GM18526 (cell line): ENCODE data around the gene NAA30.

Source experiments
- POLR2A ChIP-seq: IDR thresholded peaks from 3 replicates; pipeline ENCODE4 v1.6.1; 2011; ENCODE audit not compliant: insufficient read length; ENCODE audit errors: extremely low read depth

Gene NAA30

GRCh38 chr14:57389646-57390036 is 745 bp upstream of the NAA30 start:
- no peak for TF ChIP-seq POLR2A

DNA sequence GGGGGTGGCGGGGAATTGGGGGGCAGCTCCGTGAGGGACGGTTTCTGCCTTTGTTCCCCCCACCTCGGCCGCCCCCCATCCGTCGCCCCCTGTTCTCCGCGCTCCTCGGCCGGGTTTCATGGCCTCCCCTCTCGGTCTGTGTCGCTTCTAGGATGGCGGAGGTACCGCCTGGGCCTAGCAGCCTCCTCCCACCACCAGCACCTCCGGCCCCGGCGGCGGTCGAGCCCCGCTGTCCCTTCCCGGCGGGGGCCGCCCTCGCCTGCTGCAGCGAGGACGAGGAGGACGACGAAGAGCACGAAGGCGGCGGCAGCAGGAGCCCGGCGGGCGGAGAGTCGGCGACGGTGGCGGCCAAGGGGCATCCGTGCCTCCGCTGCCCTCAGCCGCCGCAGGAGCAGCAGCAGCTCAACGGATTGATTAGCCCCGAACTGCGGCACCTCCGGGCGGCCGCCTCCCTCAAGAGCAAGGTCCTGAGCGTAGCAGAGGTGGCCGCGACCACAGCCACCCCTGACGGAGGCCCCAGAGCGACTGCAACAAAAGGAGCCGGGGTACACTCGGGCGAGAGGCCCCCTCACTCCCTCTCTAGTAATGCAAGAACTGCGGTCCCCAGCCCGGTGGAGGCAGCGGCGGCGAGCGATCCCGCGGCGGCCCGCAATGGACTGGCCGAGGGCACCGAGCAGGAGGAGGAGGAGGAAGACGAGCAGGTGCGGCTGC is 575 bp downstream of the NAA30 start:
- no peak for TF ChIP-seq POLR2A

GRCh38 chr14:57391517-57392195 is 1.3 kb downstream of the NAA30 start:
- no peak for TF ChIP-seq POLR2A

DNA sequence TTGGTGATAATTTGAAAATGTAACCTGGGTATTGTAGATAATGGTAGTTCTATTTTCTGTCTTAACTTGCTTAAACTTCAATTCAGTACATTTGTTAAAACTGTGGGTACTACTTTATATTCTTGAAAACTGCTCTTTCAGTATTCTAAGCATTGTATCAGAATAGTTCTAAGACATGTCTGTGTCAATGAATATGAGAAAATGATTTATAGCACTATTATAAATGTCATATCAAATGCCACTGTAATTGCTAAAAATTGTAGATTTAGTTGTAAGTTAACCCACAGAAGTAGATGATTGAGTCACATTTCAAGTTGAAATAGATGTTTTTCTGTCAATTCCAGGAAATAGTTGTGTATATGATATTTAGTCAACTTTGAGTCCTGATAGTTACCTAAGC is 2.4 kb downstream of the NAA30 start:
- no peak for TF ChIP-seq POLR2A

- TF ChIP-seq POLR2A, result no peak
Measured at GRCh38 chr14:57400556-57401494, 10.4 kb downstream of the NAA30 start.

DNA sequence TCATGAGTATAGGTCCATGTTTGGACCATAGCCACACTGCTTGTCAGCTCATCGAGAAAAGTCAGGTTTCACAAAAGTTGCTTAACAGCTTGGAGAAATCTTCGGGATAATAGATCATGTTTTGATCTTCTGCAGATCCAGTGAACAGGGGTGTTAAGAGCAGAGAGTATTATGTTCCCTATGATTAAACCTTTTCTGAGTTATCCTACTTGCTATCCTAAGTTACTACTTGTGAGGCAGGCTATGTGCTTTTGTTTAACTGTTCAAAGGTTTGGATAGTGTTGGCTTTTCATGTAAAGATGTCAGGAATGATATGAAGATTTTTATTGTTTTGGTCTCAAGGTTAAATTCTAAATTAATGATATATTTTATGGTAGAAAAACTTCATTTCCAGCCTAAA is 11.1 kb downstream of the NAA30 start:
- no peak for TF ChIP-seq POLR2A

GRCh38 chr14:57402173-57402852 is 11.9 kb downstream of the NAA30 start:
- TF ChIP-seq POLR2A, result no peak

GRCh38 chr14:57403521-57403864 is 13.1 kb downstream of the NAA30 start:
- TF ChIP-seq POLR2A, result no peak

DNA sequence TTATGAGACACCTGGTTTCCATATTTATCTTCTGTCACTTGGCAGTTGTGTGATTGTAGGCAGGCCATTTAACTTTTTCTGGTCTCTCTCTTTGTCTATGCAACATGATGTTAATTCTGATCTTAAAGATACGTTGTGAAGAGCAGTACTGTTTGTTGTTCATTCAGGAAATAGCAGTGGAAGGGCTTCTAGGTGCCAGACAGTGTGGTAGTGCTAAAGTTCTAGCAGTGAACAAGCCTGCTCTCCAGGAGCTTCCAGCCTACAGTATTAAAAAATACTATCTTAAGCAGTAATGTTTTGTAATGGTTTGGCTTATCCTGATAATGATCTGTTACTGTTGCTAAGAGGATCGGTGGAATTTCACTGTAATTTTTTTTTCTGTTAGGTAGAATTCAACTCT is 15.2 kb downstream of the NAA30 start:
- TF ChIP-seq POLR2A, result no peak

GRCh38 chr14:57408037-57408436 is 17.7 kb downstream of the NAA30 start:
- TF ChIP-seq POLR2A, result no peak

DNA sequence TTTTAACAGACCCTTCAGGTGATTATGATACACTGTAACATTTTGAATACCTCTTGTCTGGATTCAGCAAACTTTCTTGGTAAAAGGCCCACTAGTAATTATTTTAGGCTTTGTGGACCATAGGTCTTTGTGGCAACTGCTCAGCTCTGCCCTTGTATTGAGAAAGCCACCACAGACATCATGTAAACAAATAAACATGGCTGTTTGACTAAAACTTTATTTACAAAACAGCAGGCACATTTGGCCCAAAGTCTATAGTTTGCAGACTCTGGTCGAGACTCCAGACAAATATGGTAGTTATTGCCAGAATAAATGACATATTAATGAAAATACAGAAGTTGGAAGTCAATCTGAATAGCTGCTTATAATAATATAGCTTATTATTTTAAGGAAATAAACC is 18.2 kb downstream of the NAA30 start:
- no peak for TF ChIP-seq POLR2A

DNA sequence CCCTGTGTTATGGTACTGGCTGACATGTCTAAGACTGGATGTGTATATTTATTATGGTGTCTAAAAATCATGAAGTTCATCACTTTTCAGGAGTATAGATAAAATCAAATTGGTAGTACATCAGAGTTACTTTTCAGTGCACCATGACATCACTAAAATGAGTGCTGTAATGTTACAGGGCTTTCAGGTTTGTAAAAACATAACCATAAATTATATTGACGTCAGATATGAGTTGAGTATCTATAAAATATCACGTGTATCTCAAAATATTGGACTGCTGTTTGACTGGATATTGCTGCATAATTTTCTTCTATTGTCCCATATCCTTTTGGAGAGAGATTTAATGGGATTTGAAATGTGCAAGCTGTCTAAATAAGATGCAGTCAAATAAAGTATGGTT is 22.0 kb downstream of the NAA30 start:
- no peak for TF ChIP-seq POLR2A

DNA sequence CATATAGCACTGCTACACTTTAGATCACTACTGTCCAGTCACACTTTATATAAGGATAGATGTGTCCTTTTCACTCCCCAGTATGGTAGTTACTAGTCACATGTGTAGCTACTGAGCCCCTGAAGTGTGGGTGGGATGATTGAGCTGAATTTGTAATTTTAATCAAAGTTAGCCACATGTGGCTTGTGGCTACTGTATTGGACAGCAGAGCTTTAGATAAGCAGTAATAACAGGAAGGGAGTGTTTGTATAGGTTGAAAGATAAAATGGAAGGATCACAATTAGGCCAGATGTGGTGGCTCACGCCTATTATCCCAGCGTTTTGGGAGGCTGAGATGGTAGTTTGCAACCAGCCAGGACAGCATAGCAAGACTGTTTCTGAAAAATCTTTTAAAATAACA is 23.5 kb downstream of the NAA30 start:
- TF ChIP-seq POLR2A, result no peak

DNA sequence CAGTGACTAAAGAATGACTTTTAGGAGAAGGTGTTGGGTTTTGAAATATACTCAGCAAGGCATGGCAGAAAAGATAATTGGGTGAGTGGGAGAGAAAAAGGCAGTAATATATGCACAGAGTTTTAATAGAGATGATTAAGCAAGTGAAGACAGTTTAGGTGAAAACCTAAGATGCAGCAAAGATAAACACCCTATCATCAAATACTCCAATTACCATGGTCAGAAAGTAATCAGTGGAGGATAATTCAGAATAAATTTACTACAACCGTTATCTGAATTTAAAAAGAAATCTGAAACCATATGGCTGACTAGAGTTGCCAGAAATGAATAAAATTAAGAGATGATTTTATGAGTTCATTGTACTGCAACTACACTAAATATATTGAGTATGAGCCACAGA is 26.8 kb downstream of the NAA30 start:
- no peak for TF ChIP-seq POLR2A

DNA sequence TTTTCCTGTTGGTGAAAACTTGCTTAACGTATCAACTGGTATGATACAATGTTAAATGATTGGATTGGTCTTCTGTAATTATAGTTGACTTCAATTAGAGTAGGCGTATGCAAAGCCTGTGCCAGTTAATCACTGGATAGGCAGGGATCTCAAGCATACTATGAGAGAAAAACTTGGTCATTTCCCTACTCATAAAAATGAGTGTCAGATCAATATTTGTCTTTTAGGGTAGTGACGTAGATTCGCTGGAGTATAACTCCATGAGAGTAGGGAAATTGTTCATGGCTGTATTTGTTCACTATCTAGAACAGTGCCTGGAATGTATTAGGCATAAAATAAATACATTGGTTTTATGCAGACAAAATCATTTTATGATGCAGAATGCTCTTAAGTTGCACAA is 28.6 kb downstream of the NAA30 start:
- no peak for TF ChIP-seq POLR2A

DNA sequence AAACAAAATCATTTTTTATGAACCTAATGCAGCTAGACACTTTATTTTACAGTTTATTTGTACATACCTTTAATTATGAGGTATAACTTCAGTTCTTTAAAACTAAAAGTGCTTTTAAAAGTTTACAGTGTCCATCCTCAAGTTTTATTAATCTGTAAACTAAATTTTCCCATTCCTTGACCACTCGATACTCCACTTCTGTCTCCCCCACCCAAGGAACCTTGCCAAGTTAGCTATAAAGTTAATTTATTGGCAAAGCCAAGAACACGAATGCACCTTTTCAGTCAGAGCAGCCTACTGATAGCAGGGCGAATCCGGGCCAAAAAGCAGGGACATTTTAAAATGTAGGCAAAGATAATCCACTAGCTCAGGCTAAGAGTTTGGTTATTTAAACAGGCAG is 29.6 kb downstream of the NAA30 start:
- TF ChIP-seq POLR2A, result no peak

DNA sequence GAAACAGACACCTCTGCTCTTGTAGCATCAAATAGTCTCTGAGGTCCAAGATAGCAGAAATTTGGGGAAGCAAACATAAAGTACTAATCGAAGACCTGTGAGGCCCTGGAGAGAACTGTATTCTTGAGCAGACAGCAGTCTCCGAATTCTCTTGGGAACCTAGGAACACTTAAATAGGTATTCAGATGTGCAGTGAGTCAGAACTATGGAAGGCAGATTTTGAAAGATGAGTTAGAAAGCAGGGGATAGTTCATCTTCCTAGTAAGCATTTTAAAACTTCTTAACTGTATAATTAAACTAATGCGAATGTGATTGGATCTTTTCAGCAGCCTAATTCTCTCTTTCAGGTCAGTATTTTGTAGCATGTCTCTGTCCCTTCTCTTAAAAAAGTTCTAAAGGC is 30.6 kb downstream of the NAA30 start:
- no peak for TF ChIP-seq POLR2A
